SK-N-MC (cell line): ENCODE results near the gene NYAP2.

ENCODE experiments used
- FOXP2 ChIP-seq: optimal IDR thresholded peaks from 2 replicates; pipeline ENCODE3; 2011; ENCODE audit warnings: mild to moderate bottlenecking, moderate library complexity; ENCODE audit not compliant: insufficient read depth; ENCODE audit errors: extremely low read length, control extremely low read depth
- POLR2AphosphoS5 ChIP-seq: IDR thresholded peaks from 2 replicates; pipeline ENCODE4 v1.6.1; 2012; ENCODE audit warnings: mild to moderate bottlenecking, low read depth, low read length, borderline replicate concordance

GRCh38 chr2:225558399-225559071, 159.0 kb downstream of the NYAP2 start:
- TF ChIP-seq POLR2AphosphoS5 (no peak), FOXP2 (no peak)
